GM18502 (cell line): ENCODE data around the gene PTPRS.

Experiments
- ATAC-seq: cut with Tn5 transposase; IDR thresholded peaks from one replicate; pipeline ENCODE4 v1.9.1; 2021; ENCODE audit warnings: mild to moderate bottlenecking; ENCODE audit not compliant: unreplicated experiment, poor library complexity

Gene PTPRS

GRCh38 chr19:5314012-5314906 is 26.4 kb downstream of the PTPRS start:
- ATAC-seq: no peak

GRCh38 chr19:5313307-5313706 is 27.3 kb downstream of the PTPRS start:
- ATAC-seq: no peak

DNA sequence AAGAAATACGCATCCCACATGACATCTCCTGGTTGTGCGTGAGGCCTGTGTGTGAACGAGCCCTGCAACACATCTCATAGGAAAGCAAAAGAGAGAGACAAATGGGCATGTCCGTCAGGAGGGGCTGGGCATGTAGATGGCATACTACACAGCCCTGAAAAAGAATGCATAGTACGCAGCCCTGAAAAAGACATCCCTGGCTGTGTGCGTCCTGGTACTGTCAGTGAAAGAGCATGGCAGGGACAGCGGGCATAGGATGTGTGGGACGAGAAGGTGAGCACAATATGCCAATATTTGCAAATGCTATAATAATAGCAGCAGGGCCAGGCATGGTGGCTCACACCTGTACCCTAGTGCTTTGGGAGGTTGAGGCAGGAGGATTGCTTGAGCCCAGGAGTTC is 28.6 kb downstream of the PTPRS start:
- ATAC-seq: no peak

DNA sequence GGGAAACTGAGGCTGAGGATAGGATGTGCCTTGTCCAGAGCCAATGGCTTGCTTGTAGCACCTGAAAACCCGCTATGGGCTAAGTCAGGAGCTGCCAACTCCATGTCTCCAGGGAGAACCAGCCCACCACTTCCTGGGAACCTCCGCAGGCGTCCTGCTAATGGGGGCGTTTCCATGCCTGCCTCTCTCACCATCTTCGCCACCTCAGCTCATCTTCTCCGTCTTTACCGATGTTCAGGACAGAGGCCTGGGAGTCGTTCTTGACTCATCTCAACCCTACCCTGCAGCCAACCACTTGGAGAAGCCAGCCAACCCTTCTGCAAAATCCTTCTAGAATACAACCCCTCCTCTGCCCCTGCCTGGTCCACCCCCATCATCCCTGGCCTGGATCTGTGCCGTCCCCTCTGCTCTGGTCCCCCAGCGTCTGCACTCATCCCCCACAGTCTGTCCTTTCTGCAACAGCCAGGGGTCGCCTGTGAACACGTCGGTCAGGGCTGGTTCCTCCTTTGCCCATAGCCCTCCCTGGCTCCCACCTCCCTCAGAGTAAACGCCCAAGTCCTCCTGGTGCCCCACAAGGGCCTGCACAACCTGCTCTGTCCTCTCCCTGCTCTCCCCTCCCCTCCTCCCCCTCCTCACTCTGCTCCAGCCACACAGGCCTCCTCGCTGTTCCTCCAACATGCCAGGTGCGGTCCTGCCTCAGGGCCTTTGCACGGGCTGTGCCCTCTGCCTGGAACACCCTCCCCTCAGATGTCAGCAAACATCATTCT is 31.0 kb downstream of the PTPRS start:
- no peak for ATAC-seq

DNA sequence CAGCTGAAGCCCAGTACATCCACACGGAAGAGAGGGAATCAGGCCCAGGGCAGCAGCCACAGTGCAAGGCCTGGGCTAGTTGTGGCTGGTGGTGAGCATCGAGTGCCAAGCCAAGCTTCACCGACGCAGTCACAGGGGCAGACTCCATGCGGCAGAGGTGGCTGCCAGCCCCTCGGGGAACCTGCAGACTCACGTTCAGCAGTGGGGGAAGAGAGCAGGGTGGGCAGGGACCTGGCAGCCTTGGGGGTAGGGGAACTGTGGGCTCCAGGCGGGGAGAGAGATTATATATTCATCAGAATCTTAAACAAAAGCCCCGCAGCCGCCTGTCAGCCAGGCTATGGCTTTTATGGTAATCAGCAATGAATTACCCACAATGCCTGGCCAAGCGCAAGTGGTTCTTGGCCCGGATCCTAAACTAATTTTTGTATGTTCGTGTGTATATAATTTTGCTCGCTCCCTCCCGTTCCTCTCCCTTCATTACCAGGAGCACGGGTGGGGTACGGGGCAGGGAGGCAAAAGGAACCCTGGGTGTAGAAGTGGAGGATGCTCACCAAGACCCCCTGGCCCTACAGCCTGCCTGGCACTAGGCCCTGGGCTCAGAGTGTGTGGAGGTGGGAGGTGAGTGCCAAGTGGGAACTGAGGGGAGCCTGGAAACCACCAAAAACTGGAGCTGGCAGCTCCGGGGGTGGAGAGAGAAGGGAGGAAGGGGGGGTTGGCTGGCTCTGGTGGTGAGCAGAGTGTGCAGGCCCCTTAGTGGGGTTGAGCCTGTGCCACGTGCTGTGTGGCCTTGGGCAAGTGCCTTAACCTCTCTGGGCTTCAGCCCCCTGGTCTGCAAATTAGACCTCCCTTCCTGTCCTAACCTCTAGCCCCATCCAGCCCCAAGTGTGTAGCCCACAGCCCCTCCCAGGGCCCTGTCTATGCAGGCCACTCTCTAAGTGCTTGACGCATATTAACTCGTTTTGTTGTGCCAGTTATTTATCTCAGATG is 31.9 kb downstream of the PTPRS start:
- no peak for ATAC-seq

DNA sequence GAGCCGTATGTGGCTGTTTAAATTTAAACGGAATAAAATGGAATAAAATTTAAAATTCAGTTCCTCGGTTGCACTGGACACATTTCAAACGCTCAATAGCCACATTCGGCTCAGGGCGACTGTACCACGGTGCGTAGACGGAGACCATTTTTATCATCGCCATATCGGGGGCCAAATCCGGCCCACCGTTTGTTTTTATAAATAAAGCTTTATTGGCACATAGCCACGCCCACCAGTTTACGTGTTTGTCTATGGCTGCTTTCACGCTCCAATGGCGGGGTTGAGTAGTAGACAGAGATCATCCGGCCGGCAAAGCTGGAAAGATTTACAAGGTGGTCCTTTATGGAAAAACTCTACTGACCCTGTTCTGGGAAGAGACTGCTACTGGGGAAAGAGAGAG is 33.0 kb downstream of the PTPRS start:
- no peak for ATAC-seq

DNA sequence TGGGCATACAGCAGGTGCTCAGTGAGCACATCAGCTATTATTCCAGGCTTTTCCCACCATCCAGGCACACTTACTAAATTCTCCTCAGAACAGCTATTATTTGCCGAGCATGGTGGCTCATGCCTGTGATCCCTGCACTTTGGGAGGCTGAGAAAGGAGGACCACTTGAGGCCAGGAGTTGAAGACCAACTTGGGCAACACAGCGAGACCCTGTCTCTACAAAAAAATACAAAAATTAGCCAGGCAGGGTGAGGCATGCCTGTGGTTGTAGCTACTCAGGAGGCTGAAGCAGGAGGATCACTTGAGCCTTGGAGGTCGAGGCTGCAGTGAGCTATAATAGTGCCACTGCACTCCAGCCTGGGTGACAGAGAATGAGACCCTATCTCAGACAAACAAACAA is 35.4 kb downstream of the PTPRS start:
- ATAC-seq: no peak

GRCh38 chr19:5304486-5304885 is 36.1 kb downstream of the PTPRS start:
- no peak for ATAC-seq

- no peak for ATAC-seq
Measured at GRCh38 chr19:5303208-5303607, 37.4 kb downstream of the PTPRS start.

- no peak for ATAC-seq
Measured at GRCh38 chr19:5302396-5302795, 38.2 kb downstream of the PTPRS start.

DNA sequence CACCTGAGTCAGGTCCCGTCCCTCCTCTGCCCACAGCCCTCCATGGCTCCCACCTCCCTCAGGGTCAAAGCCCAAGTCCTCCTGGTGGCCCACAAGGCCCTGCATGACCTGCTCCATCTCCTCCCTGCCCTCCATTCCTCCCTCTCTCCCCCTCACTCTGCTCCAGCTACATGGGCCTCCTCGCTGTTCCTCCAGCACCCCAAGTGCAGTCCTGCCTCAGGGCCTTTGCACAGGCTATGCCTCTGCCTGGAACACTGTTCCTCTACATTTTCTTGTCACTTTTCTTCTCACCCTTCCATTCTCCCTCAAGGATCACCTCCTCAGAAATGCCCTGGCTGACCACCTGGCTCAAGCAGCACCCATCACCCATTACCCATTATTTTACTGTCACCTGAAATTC is 41.5 kb downstream of the PTPRS start:
- ATAC-seq: no peak

DNA sequence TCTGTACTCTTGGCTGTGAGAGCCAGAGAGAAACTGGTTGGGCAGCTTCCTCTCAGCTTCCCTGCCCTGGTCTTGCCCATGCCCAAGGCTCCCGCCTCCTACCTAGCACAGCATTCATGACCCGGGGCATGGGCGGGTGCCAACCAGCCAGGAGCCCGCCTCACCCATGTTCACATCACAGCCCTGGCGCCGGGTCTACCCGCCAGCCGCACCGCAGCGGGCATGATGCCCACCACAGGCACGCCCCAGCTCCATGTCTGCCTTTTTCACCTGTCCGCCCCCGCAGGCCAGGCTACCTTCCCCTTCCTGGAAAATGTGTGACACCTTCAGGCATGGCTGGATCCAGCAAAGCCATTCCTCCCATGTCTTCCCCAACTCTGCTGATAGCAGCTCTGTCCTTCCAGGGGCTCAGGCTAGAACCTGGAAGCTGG is 42.1 kb downstream of the PTPRS start:
- no peak for ATAC-seq

DNA sequence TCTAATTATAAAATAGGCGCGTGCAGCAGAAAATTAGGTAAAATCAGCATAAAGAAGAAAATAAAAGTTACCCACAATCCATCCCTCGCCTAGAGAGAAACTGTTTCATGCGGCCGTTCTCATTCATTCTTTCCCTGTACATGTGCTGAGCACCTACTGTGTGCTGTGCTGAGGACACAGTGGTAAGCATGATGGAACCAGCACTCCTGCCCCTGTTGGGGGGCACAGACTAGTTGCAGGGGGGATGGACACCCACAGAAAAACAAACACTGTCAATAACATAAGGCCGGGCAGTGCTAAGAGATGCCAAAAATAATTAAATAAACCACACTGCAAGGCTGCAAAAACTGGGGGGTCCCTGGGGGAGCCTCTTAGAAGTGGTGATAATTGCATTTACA is 43.3 kb downstream of the PTPRS start:
- no peak for ATAC-seq

DNA sequence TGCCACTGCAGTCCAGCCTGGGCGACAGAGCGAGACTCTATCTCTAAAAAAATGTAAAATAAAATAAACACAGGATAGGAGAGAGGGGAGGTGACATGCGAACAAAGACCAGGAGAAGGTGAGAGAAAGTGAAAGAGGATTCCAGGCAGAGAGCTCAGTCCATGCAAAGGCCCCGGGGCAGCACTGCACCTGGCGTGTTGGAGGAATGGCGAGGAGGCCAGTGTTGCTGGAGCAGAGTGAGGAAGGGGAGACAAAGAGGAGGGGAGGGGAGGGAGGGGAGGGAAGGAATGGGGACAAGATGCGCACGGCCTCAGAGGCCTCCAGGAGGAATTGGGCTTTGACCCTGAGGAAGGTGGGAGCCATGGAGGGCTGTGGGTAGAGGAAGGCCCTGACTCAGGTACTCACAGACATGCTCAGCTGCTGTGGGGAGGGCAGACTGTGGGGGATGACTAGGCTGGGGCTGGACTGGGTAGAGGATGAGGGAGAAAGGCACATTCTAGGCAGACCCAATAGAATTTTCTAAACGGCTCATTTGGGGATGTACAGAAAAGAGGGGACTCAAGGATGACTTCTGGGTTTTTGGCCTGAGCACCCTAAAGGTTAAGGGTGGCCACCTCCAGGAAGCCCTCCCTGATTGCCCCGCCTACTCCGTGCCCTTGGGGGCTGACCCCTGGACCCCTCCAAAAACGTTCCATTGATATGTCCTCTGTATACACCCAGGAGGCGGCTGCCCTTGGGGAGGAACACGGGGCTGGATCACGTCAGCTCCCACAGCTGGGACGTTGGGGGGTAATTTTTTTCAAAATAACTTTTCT is 43.9 kb downstream of the PTPRS start:
- ATAC-seq: no peak

DNA sequence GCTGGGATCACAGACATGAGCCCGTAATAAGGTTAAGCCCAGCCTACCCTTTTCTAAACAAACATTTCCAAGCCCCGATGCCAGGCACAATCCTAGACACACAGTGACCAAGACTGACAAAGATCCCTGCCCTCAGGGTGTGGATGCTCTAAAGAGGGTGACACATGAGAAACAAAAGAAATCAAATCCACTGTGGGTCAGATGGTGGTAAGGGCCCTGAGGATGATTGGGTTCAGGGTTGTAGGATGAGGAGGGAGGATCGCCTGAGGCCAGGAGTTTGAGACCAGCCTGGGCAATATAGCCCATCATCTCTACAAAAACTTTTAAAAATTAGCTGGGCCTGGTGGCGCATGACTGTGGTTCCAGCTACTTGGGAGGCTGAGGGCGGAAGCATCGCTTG is 44.6 kb downstream of the PTPRS start:
- no peak for ATAC-seq

DNA sequence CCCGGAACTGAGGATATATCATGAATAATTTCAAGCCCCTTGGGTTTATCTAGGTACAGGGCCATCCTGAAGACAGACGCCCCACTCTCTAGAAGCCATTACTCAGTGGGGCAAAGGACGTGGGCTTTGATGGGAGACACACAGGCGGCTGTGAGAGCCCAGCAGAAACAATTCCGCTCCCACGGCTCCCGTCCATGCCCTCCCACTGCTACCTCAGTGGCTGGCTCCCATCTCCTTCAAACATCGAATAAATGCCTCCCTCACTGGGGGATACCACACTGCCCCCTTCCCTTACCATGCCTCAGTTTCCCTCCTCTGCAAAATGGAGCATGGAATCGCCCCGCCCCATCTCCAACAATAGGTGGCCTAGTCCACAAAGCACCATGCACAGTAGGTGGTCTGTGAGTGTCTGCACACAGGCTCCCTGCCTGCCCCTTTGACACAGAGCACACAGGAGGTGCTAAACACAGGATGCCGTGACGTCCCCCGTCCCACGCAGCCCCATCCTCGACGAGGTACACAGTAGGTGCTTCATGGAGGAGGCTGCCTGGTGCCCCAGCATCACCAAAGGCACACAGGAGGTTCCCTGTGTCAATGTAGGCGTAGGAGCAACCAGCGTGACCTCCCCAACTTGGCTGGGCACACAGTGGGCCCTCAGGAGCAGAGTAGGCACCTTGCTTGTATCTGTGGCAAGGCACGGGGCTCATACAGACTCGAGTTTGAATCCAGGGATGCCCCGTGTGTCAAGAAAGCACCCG is 46.0 kb downstream of the PTPRS start:
- ATAC-seq: no peak

GRCh38 chr19:5293612-5294378 is 46.8 kb downstream of the PTPRS start:
- no peak for ATAC-seq
